ENCODE measurements around the gene HDAC7.

DNA sequence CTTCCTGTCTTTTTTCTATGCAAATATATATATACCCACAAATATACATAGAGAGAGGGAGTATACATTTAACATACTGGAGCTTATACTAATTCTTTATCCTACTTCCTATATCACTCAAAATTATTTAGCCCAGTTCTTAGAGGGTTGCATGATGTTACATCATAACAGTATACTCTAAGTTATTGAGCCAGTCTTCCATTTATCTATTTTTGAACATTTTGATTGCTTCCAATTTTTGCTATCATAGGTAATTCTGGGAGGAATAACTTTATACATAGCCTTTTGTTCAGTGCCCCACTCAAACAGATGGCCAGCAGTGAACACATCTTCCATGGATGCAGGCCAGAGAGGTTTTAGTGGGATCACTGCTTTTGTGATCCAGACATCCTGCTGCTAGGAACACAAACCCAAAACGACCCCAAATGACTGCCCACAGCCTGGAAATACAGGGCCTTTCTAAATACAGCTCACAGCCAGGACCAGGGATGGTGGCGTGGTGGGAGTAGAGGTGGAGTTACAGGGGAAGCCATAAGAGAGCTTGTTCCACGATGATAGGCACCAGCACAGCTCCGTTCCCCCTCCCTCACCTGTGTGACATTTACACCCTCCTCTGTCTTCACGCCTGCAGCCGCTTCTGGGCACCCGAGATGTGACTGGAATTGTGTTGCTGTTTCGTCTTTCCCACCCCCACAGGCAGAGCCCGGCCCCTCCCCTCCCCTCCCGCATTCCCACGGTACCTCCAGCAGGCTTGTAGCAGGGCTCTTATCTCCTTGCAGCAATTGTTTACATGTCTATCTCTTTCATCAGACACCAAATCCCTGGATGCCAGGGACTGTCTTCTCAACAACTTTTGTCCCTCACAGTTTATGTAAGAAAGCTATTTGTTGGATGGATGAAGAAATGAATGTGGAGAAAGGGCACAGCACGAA, 30.7 kb upstream of the HDAC7 start:
- TF ChIP-seq EP300 (IDR thresholded peaks at IDR 0.05): no peak
- TF ChIP-seq CTCF (IDR thresholded peaks at IDR 0.05): no peak
- TF ChIP-seq POLR2A (IDR thresholded peaks at IDR 0.05): no peak
- no peak for TF ChIP-seq POLR2AphosphoS5 (IDR thresholded peaks at IDR 0.05)
